Measurements from ENCODE around the gene ENTPD6. TPM values are rescaled to one million over a fixed set of nuclear protein-coding genes. Genes with fewer than 3 reads are reported as not detected.

Gene ENTPD6
- total and polyA plus RNA-seq, 11 donors: 58.7 to 200 (median 93.3) TPM

GRCh38 chr20:25247956-25248785 lies 52.7 kb downstream of the ENTPD6 start, which contains the start of gene PYGB:
Gene PYGB, plus strand, starts transcription at chr20:25248085. Its CDS starts 94 bp downstream, at chr20:25248179.
- Histone ChIP-seq H3K4me3 (peak within 1 kb of the TSS; percentile 72 to 99 (median 92)), H3K36me3 (peaks cover 0 to 7% (median 0%) of the 10 kb centered on the region in 9 donors), H3K9me3 (peaks cover 0 to 5% (median 0%) of the 10 kb centered on the region in 12 donors), H3K4me1 (peaks cover 0 to 61% (median 34%) of the 10 kb centered on the region in 12 donors), H3K27ac (peak within 1 kb of the TSS; percentile 86 to 99 (median 96)), H3K27me3 (no peaks in the 10 kb centered on the region)
- DNase-seq: peak; percentile 79 to 89 (median 83)
- 0 to 1% (median 0%) methylated on average over 34 to 113 of the region's 113 CpGs for WGBS, 4 donors
- TF ChIP-seq CTCF (IDR thresholded peaks at IDR 0.05): no peak
- TF ChIP-seq POLR2A (IDR thresholded peaks at IDR 0.05): peak; percentile 79 to 97
- intact Hi-C loops (cut with DNase I): loop anchor here (1.0 to 10.0 kb wide), 14 partner anchors 21 to 255 kb away; partner anchors contain the start of genes ENTPD6 (in 6 of the 10), APMAP (in 2 of the 10) and VSX1 (in 1 of the 10)
- peak; percentile 33 to 91 (median 76) for ATAC-seq

GRCh38 chr20:25248786-25249172 lies 53.3 kb downstream of the ENTPD6 start:
- Histone ChIP-seq H3K36me3 (peaks cover 0 to 7% (median 0%) of the 10 kb centered on the region in 9 donors), H3K4me3 (peak overlapping the region; percentile 72 to 99 (median 92)), H3K4me1 (peaks cover 0 to 67% (median 37%) of the 10 kb centered on the region in 12 donors), H3K9me3 (peaks cover 0 to 1% (median 0%) of the 10 kb centered on the region in 12 donors), H3K27me3 (no peaks in the 10 kb centered on the region), H3K27ac (peak overlapping the region; percentile 86 to 99 (median 96))
- no peak for DNase-seq
- 4 to 9% (median 7%) methylated on average over 6 of the region's 6 CpGs for WGBS, 4 donors
- no peak for TF ChIP-seq POLR2A (IDR thresholded peaks at IDR 0.05)
- no peak for TF ChIP-seq CTCF (IDR thresholded peaks at IDR 0.05)
- ATAC-seq: no peak
- intact Hi-C loops (cut with DNase I): loop anchor here (1.0 to 10.0 kb wide), 12 partner anchors 22 to 256 kb away; partner anchors contain the start of genes ENTPD6 (in 6 of the 10), APMAP (in 2 of the 10) and VSX1 (in 1 of the 10)

- Histone ChIP-seq H3K9me3 (no peaks in the 10 kb centered on the region), H3K27me3 (no peaks in the 10 kb centered on the region), H3K4me3 (peak overlapping the region; percentile 72 to 99 (median 92)), H3K4me1 (peaks cover 0 to 73% (median 40%) of the 10 kb centered on the region in 12 donors), H3K36me3 (peaks cover 0 to 8% (median 0%) of the 10 kb centered on the region in 9 donors), H3K27ac (peak overlapping the region; percentile 86 to 99 (median 96))
- peak in 1 of 5 donors; percentile 58 for DNase-seq
- WGBS, 4 donors: 38 to 44% (median 44%) methylated on average over 9 of the region's 9 CpGs
- intact Hi-C loops (cut with DNase I): loop anchor here (2.0 to 10.0 kb wide), 11 partner anchors 23 to 257 kb away; partner anchors contain the start of genes ENTPD6 (in 6 of the 10), APMAP (in 2 of the 10) and VSX1 (in 1 of the 10)
- peak in 2 of 4 donors; percentile 16 to 41 for ATAC-seq
- TF ChIP-seq POLR2A (IDR thresholded peaks at IDR 0.05) (no peak), CTCF (IDR thresholded peaks at IDR 0.05) (peak in 2 of 12 donors; percentile 7 to 8)
Measured at GRCh38 chr20:25249198-25249931, 53.9 kb downstream of the ENTPD6 start.

All from heart left ventricle (tissue), 16 donors.